Liver (tissue), 9 donors: ENCODE data around the gene ECD. TPM values are rescaled to one million over a fixed set of nuclear protein-coding genes. Genes with fewer than 3 reads are reported as not detected.

ENCODE experiments used
- DNase-seq: peaks from one replicate; pipeline ENCODE4 v3.0.0-alpha.2; 2017; ENCODE audit warnings: low spot score
- H3K27ac ChIP-seq, 2 donors: one replicate each; pipeline ENCODE4 v1.7.0; 2013; ENCODE audit warnings: inconsistent platforms in 2 of 2, low read length in 2 of 2, control low read depth in 1 of 2, low read depth in 1 of 2, mild to moderate bottlenecking in 1 of 2
- H3K27me3 ChIP-seq, 4 donors: one replicate each; pipeline versions ENCODE4 v1.6.1 to v1.7.0; 2013; ENCODE audit warnings: low read length in 3 of 4, inconsistent platforms in 1 of 4, mild to moderate bottlenecking in 1 of 4, moderate library complexity in 1 of 4; ENCODE audit not compliant: control insufficient read depth in 4 of 4, insufficient read depth in 4 of 4
- H3K36me3 ChIP-seq, 4 donors: one replicate each; pipeline versions ENCODE4 v1.6.1 to v1.7.0; 2013; ENCODE audit warnings: low read length in 3 of 4, mild to moderate bottlenecking in 3 of 4, low read depth in 1 of 4, moderate library complexity in 1 of 4; ENCODE audit not compliant: control insufficient read depth in 4 of 4, insufficient read depth in 3 of 4
- H3K4me1 ChIP-seq, 4 donors: one replicate each; pipeline versions ENCODE4 v1.6.1 to v1.7.0; 2013; ENCODE audit warnings: low read length in 3 of 4, mild to moderate bottlenecking in 3 of 4, moderate library complexity in 1 of 4; ENCODE audit not compliant: control insufficient read depth in 4 of 4, insufficient read depth in 4 of 4
- H3K4me3 ChIP-seq, 3 donors: one replicate each; pipeline versions ENCODE4 v1.6.1 to v1.7.0; 2013; ENCODE audit warnings: low read length in 3 of 3, control low read depth in 1 of 3, low read depth in 1 of 3, mild to moderate bottlenecking in 1 of 3
- H3K9ac ChIP-seq, 2 donors: one replicate each; pipeline ENCODE4 v1.7.0; 2013; ENCODE audit warnings: low read length in 2 of 2, mild to moderate bottlenecking in 2 of 2, moderate library complexity in 2 of 2, control low read depth in 1 of 2, low read depth in 1 of 2
- H3K9me3 ChIP-seq, 4 donors: one replicate each; pipeline versions ENCODE4 v1.6.1 to v1.7.0; 2013; ENCODE audit warnings: low read length in 3 of 4; ENCODE audit not compliant: control insufficient read depth in 4 of 4
- ATF3 ChIP-seq: IDR thresholded peaks from 2 replicates; pipeline ENCODE4 v1.6.1; 2016; ENCODE audit warnings: antibody characterized with exemption
- EGR1 ChIP-seq, 2 donors: IDR thresholded peaks; 2 replicates each; pipeline ENCODE4 v1.6.1; 2016 to 2018; ENCODE audit warnings: antibody characterized with exemption in 2 of 2, low read depth in 2 of 2
- FOXA1 ChIP-seq: IDR thresholded peaks from 2 replicates; pipeline ENCODE4 v1.6.1; 2016; ENCODE audit warnings: antibody characterized with exemption
- GABPA ChIP-seq, 2 donors: IDR thresholded peaks in 1 of 2; conservative IDR thresholded peaks in 1 of 2; 2 replicates each; pipeline ENCODE4 v1.6.1; 2016; ENCODE audit warnings: antibody characterized with exemption in 2 of 2, mild to moderate bottlenecking in 1 of 2, moderate library complexity in 1 of 2
- HNF4A ChIP-seq, 2 donors: conservative IDR thresholded peaks; 2 replicates each; pipeline ENCODE4 v1.6.1; 2016; ENCODE audit warnings: antibody characterized with exemption in 2 of 2, mild to moderate bottlenecking in 2 of 2
- JUND ChIP-seq, 2 donors: IDR thresholded peaks; 2 replicates each; pipeline ENCODE4 v1.6.1; 2016; ENCODE audit warnings: antibody characterized with exemption in 2 of 2
- RAD21 ChIP-seq, 2 donors: IDR thresholded peaks; 2 replicates each; pipeline ENCODE4 v1.6.1; 2016; ENCODE audit warnings: antibody characterized with exemption in 2 of 2, mild to moderate bottlenecking in 2 of 2
- REST ChIP-seq: IDR thresholded peaks from 2 replicates; pipeline ENCODE4 v1.6.1; 2016; ENCODE audit warnings: antibody characterized with exemption, mild to moderate bottlenecking
- RXRA ChIP-seq, 2 donors: IDR thresholded peaks; 2 replicates each; pipeline ENCODE4 v1.6.1; 2017 to 2018; ENCODE audit warnings: antibody characterized with exemption in 2 of 2, mild to moderate bottlenecking in 1 of 2
- TAF1 ChIP-seq: conservative IDR thresholded peaks from 2 replicates; pipeline ENCODE4 v1.6.1; 2016; ENCODE audit warnings: antibody characterized with exemption, mild to moderate bottlenecking
- WGBS: extraction: QIAGEN DNeasy Blood & Tissue Kit; methylation state at CpG from one replicate; pipeline ENCODE4 v1.1.7; 2013; 5-methylcytosine and 5-hydroxymethylcytosine counted together
- polyA plus RNA-seq, 2 donors: library from polyadenylated mRNA; stranded (reverse) in 1 of 2; unstranded in 1 of 2; fragments of 200-250 nt in 1 of 2; fragments of >200 nt in 1 of 2; fragmentation: Nextera tagmentation in 1 of 2; extraction: Ambion mirVana in 1 of 2; gene quantifications; one replicate each; pipeline versions ENCODE4 v1.2.1 to v1.2.3, GENCODE V29; 2013 to 2015
- total RNA-seq, 2 donors: library from RNA; depleted of rRNA; stranded (reverse); fragments of >200 nt; gene quantifications; one replicate each; pipeline ENCODE4 v1.2.3, GENCODE V29; 2014
- donor health status: healthy.
- donor health status: healthy.
- donor health status: healthy.
- donor health status: healthy.
- donor health status: healthy.

The ECD gene
- total and polyA plus RNA-seq, 4 donors = 7.1 to 16.2 (median 12.0) TPM

- H3K9ac ChIP-seq = no peak overlapping the region
- DNase-seq = no peak
- H3K27ac ChIP-seq = no peak overlapping the region
- no peaks in the 10 kb centered on the region for H3K27me3 ChIP-seq
- TF ChIP-seq TAF1 (no peak), FOXA1 (no peak), JUND (IDR thresholded peaks at IDR 0.05) (no peak)
- no peaks in the 10 kb centered on the region for H3K4me1 ChIP-seq
- H3K36me3 ChIP-seq = peaks cover 0 to 10% (median 6%) of the 10 kb centered on the region in 4 donors
- 93% methylated on average over 1 of the region's 1 CpG for WGBS
- H3K9me3 ChIP-seq = no peaks in the 10 kb centered on the region
- H3K4me3 ChIP-seq = no peak overlapping the region
Observed at GRCh38 chr10:73186266-73186665, 18.5 kb upstream of the ECD start.

- no peaks in the 10 kb centered on the region for H3K4me1 ChIP-seq
- 91% methylated on average over 3 of the region's 3 CpGs for WGBS
- no peak overlapping the region for H3K27ac ChIP-seq
- H3K9me3 ChIP-seq = no peaks in the 10 kb centered on the region
- H3K36me3 ChIP-seq = peaks cover 0 to 18% (median 9%) of the 10 kb centered on the region in 4 donors
- H3K9ac ChIP-seq = no peak overlapping the region
- no peak for TF ChIP-seq HNF4A (conservative IDR thresholded peaks at IDR 0.05)
- TF ChIP-seq GABPA (IDR thresholded peaks at IDR 0.05 in 1 of 2, conservative IDR thresholded peaks at IDR 0.05 in 1 of 2) = no peak
- no peak for TF ChIP-seq RAD21 (IDR thresholded peaks at IDR 0.05)
- no peak for TF ChIP-seq RXRA (IDR thresholded peaks at IDR 0.05)
- TF ChIP-seq EGR1 (IDR thresholded peaks at IDR 0.05; ENCODE audit: low read depth in 2 of 2) = no peak
- TF ChIP-seq ATF3 = no peak
- no peak for TF ChIP-seq TAF1
- no peak for TF ChIP-seq REST
- no peak for TF ChIP-seq FOXA1
- H3K4me3 ChIP-seq = no peak overlapping the region
- no peaks in the 10 kb centered on the region for H3K27me3 ChIP-seq
- no peak for DNase-seq
Observed at GRCh38 chr10:73183667-73184281, 16.0 kb upstream of the ECD start.

GRCh38 chr10:73182568-73182967 lies 14.8 kb upstream of the ECD start:
- Histone ChIP-seq H3K27ac (no peak overlapping the region), H3K9me3 (no peaks in the 10 kb centered on the region), H3K9ac (no peak overlapping the region), H3K4me3 (no peak overlapping the region), H3K36me3 (peaks cover 0 to 20% (median 12%) of the 10 kb centered on the region in 4 donors), H3K27me3 (no peaks in the 10 kb centered on the region), H3K4me1 (no peaks in the 10 kb centered on the region)
- TF ChIP-seq RAD21 (IDR thresholded peaks at IDR 0.05) (no peak), GABPA (IDR thresholded peaks at IDR 0.05 in 1 of 2, conservative IDR thresholded peaks at IDR 0.05 in 1 of 2) (no peak)
- 96% methylated on average over 2 of the region's 2 CpGs for WGBS
- no peak for DNase-seq
